Measurements from ENCODE around the gene PLPPR3.

PLPPR3 gene

DNA sequence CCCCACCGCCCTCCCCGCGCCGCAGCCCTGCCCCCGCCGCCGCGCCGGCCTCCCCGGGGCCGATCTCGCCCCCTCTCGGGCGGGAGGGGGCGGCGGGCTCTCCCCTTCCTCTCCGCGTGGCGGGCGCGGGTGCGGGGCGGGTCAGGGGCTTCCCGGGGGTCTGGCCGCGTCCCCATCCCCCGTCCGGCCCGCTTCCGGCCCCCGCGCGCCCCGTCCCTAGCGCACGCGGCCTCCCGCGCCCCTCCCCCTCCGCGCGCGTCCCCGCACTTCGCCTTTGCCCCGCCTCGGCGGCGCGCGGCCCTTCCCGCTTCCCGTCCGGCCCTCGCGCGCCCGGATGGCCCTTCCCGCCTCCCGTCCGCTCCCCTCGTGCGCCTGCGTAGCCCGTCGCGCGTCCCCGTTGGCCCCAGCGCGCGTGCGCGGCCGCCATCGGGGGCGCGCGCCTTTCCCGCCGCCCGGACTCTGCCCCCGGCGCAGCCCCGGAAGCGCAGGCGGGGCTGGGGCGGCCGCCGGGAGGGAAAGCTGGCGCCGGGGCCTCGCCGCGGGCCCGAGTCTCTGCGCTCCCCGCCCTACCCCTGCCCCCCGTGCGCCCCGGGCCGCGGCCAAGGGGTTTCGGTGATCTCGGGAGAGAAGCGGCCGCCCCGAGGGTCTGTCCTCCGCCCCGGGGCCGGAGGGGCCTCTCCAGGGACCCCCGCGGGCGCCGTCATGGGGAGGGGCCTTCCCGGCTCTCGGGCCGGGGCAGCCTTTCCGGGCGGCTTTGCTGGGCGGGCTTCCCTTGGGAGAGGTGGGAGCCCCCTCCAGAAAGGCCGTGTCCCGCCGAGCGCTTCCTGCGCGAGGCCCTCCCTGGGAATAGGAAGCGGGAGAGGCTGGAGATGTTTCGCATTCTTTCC, 24.0 kb downstream of the PLPPR3 start:
- peak; percentile 60 to 87 (median 78) for DNase-seq (ENCODE audit: low read depth in 4 of 4, low spot score in 1 of 4)

DNA sequence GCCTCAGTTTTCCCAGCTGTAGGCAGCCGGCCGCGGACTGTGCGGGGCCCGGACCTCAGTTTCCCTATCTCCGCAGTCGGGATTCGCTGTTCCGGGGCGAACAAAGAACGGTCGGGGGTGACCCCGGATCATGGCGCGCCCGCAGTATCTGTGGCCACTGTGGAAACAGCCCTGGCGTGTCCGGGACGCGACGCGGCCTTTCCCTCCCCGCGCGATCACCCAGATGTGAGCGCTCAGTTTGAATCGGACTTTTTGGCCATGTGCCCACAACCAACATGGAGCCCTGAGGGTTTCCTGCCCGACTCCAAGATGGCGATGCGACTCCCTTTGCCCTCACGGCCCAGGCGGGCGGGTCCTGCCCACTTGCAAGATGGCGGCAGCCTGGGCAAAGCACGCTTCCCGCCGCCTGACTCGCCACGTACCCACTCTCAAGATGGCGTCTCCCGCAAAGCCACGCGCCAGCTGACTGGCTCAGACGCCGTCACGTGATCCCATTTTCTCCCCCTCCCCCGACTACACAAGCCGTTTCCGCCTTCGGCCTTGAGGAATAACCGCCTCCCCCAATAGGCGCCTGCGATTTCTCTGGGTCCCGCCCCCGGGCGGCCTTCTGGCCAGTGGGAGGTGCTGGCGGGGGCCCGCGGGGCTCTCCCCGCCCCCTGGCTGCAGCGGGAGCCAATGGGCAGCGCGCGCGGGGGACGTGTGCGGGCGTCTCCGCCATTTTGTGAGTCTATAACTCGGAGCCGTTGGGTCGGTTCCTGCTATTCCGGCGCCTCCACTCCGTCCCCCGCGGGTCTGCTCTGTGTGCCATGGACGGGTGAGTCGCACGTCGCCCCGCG, 24.8 kb downstream of the PLPPR3 start, which contains the start of gene PTBP1:
Gene PTBP1, plus strand, starts transcription at position 761 of the 836 bp plus-strand sequence. Its CDS starts 46 bp downstream, at position 807.
- peak; percentile 92 to 98 (median 98) for DNase-seq (ENCODE audit: low read depth in 4 of 4, low spot score in 1 of 4)

DNA sequence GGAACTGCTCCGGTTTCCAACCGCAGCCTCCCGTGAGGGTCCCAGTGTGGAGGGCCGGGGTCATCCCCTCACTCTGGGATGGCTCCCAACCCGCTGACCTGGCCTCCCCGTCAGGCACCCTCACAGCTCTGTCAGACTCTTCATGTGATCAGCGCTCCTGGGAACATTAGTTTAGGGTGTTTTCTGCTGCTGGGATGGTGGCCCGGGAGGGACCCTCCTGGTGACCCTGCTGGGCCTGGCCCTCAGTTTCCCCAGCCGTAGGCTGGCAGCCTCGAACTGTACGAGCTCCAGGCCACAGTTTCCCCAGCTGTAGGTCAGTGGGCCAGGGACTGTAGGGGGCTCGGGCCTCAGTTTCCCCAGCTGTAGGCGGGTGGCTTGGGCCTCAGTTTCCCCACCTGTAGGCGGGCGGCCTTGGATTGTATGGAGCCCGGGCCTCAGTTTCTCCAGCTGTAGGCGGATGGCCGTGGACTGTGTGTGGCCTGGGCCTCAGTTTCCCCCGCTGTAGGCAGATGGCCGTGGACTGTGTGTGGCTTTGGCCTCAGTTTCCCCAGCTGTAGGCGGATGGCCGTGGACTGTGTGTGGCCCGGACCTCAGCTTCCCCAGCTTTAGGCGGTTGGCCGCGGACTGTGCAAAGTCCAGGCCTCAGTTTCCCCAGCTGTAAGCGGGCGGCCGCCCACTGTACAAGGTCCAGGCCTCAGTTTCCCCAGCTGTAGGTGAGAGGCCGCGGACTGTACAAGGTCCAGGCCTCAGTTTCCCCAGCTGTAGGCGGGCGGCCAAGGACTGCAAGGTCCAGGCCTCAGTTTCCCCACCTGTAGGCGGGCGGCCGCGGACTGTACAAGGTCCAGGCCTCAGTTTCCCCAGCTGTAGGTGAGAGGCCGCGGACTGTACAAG, 25.8 kb downstream of the PLPPR3 start:
- no peak for DNase-seq (ENCODE audit: low read depth in 4 of 4, low spot score in 1 of 4)

- no peak for DNase-seq (ENCODE audit: low read depth in 4 of 4, low spot score in 1 of 4)
Measured at GRCh38 chr19:795073-795611, 26.6 kb downstream of the PLPPR3 start.

- no peak for DNase-seq (ENCODE audit: low read depth in 4 of 4, low spot score in 1 of 4)
Measured at GRCh38 chr19:793806-794205, 27.9 kb downstream of the PLPPR3 start.

- no peak for DNase-seq (ENCODE audit: low read depth in 4 of 4, low spot score in 1 of 4)
Measured at GRCh38 chr19:792306-792885, 29.4 kb downstream of the PLPPR3 start.

- DNase-seq (ENCODE audit: low read depth in 4 of 4, low spot score in 1 of 4), result no peak
Measured at GRCh38 chr19:791567-792305, 30.0 kb downstream of the PLPPR3 start.

GRCh38 chr19:791007-791566, 30.7 kb downstream of the PLPPR3 start:
- no peak for DNase-seq (ENCODE audit: low read depth in 4 of 4, low spot score in 1 of 4)

DNA sequence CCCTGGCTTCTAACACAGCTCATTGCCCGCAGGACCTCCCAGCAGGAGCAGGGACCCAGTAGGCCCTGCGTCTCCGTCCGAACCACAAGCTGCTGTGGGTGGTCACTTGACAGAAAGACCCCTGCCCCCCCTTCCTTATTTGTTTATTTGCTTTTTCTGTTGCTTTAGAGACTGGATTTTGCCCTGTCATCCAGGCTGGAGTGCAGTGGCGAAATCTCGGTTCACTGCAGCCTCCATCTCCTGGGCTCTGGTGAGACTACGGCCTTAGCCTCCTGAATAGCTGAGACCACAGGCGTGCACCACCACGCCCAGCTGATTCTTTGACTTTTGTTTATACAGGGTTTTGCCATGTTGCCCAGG, 32.1 kb downstream of the PLPPR3 start:
- no peak for DNase-seq (ENCODE audit: low read depth in 4 of 4, low spot score in 1 of 4)

- no peak for DNase-seq (ENCODE audit: low read depth in 4 of 4, low spot score in 1 of 4)
Measured at GRCh38 chr19:788983-789700, 32.6 kb downstream of the PLPPR3 start.

GRCh38 chr19:788686-788982, 33.1 kb downstream of the PLPPR3 start:
- DNase-seq (ENCODE audit: low read depth in 4 of 4, low spot score in 1 of 4), result no peak

- DNase-seq (ENCODE audit: low read depth in 4 of 4, low spot score in 1 of 4), result no peak
Measured at GRCh38 chr19:787536-787935, 34.2 kb downstream of the PLPPR3 start.

DNA sequence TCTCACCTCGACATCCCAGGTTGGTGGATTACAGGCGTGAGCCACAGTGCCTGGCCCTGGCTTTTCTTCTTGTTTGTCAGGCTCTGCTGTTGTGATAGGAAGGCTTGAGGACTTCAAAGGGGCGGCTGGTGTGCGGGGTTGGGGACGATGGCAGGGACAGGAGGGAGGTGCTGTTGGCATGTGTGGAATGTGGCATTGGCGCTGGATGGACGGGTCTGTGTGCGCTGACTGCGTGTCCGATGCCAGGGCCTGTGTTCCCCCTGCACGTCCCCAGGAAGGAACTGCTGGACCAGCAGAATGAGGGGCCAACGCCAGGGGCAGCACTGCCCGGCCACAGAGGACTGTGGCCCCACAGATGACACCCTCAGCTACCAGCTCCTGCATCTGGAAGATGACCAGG, 37.2 kb downstream of the PLPPR3 start:
- DNase-seq (ENCODE audit: low read depth in 4 of 4, low spot score in 1 of 4), result no peak

DNA sequence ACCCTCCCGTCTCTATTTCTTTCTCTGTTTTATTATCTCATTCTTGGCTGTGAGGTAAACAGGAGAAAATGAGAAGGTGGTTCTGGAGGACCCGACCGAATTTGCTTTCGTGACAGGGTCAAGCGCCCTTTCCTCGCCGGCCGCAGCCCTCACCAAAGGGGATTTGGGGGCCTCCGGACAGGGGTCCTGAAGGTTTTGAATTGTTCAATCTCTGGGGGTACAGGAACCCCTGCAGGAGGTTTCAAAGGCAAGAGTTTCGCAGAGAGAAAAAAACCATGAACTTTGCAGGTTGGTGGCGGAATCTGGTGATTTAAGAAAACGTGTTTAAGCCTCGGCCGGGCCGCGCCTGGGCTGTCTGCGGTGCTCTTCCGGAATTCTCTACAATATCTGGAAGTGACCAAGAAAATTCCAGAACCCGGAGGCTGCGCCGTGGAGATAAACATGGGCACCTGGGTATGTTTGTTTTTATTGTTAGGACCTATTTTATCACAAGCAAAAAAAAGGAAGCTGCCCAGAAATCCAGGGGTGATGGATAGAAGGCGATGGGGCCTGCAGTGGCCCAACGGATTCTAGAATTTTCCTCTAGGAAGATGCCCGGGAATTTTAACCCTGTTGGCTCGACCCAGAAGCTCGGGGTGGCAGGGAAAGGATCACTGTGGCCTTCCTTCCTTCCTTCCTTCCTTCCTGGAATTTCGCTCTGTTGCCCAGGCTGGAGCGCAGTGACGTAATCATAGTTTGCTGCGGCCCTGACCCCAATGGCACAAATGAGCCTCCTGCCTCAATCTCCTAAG, 38.7 kb downstream of the PLPPR3 start:
- no peak for DNase-seq (ENCODE audit: low read depth in 4 of 4, low spot score in 1 of 4)

DNA sequence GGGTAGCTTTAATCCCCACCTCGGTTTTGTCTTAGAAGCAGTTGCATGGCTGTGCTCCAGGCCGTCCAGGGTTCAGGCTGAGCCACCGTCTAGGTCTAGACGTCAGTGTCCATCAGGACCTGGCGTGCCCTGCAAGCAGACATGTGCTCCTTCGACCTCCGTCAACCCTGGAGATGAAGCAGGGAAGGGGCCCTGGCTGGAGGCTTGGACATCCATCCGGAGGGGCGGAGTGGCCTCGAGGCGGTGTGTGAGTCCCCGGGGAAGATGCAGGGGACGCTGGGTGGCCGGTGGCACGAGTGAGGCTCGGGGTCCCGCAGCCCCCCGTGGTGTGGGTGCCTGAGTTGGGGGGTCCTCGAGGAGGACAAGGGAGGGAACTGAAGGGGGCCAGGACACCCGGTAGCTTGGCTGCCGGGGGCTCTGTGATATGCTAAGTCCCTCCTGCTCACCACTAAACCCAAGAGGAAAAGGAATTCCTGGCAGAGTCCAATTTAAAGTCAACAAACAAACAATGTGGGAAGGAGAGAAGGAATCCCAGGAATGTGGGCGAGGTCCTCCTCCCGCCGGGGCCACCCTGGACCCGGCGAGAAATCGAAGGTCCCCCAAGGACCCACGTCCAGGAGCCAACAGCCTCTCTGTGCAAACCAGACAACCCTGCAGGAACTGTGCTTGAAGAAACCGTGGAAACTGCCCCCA, 39.4 kb downstream of the PLPPR3 start:
- no peak for DNase-seq (ENCODE audit: low read depth in 4 of 4, low spot score in 1 of 4)

GRCh38 chr19:781800-782184, 40.0 kb downstream of the PLPPR3 start:
- DNase-seq (ENCODE audit: low read depth in 4 of 4, low spot score in 1 of 4), result no peak

DNA sequence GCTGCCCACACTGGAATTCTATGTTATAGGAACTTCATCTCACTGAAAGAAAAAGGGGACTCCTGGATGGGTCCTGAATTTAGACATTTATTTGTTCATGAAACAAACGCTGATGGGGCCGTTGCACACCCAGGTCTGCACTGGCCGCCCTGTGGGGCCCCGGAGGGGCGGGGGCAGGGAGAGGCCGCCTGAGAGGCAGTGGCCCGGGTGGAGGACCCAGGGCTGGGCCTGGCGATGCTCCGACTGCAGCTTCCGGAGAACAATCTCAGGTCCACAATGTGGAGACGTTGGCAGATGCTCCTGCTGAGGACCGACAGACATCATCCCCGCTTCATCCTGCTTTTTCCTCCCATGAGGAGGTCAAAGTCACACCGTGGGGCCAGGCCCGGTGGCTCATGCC, 40.8 kb downstream of the PLPPR3 start:
- DNase-seq (ENCODE audit: low read depth in 4 of 4, low spot score in 1 of 4), result no peak

Measured in stimulated activated CD4-positive, alpha-beta T cell treated with anti-CD3 and anti-CD28 coated beads, Interleukin-1b, Interleukin-23, amount 100 ng/mL, for 24 hours (primary cell).